ENCODE data around the gene DHH. TPM values are rescaled to one million over a fixed set of nuclear protein-coding genes. Genes with fewer than 3 reads are reported as not detected.

Gene DHH
- total and polyA plus RNA-seq, 9 of the 15 experiments (the other 6 are each of a cell fraction or from before 2014, with no cell fraction given), result 0.07 to 2.6 (median 0.54) TPM

GRCh38 chr12:49089821-49090773, 4.5 kb downstream of the DHH start (continued):
- TF ChIP-seq CBX8 (IDR thresholded peaks at IDR 0.05; ENCODE audit: borderline replicate concordance, extremely low read depth, low read depth, low read length, poor library complexity, severe bottlenecking) (no peak), UBTF (IDR thresholded peaks at IDR 0.05; ENCODE audit: borderline replicate concordance in 1 of 2, low read depth in 2 of 2, low read length in 2 of 2) (peak; percentile 96 to 97; a peak in 3 of 4 replicates), TARDBP (IDR thresholded peaks at IDR 0.05) (0 out of 2 replicates have a peak, but pooled peaks have one; percentile 18), NRF1 (conservative IDR thresholded peaks at IDR 0.05 in 1 of 2, IDR thresholded peaks at IDR 0.05 in 1 of 2) (peak; percentile 64 to 70), SMAD4 (CRISPR knock-in tag; conservative IDR thresholded peaks at IDR 0.05) (peak; percentile 85), FOXP1 (CRISPR knock-in tag; IDR thresholded peaks at IDR 0.05) (no peak), ZNF444 (CRISPR knock-in tag; IDR thresholded peaks at IDR 0.05) (no peak), KDM5B (IDR thresholded peaks at IDR 0.05; ENCODE audit: insufficient replicate concordance, low read depth, low read length) (no peak), MTA1 (IDR thresholded peaks at IDR 0.05; ENCODE audit: borderline replicate concordance) (peak; percentile 43; the same call in 1 of the 2 replicates), RCOR1 (IDR thresholded peaks at IDR 0.05; ENCODE audit: borderline replicate concordance in 1 of 2, low read depth in 2 of 2, low read length in 2 of 2) (peak; percentile 89 to 97), KDM2B (CRISPR knock-in tag; IDR thresholded peaks at IDR 0.05) (peak; percentile 29), THAP12 (CRISPR knock-in tag; IDR thresholded peaks at IDR 0.05) (0 out of 2 replicates have a peak, but pooled peaks have one; percentile 23), ZBTB26 (CRISPR knock-in tag; IDR thresholded peaks at IDR 0.05) (no peak), NEUROD1 (IDR thresholded peaks at IDR 0.05; ENCODE audit: borderline replicate concordance, low read depth, low read length, partially characterized antibody) (no peak), NR3C1 (CRISPR knock-in tag; IDR thresholded peaks at IDR 0.05) (peak; percentile 14; the same call in 1 of the 2 replicates), PHTF2 (CRISPR knock-in tag; IDR thresholded peaks at IDR 0.05) (no peak), ZNF584 (CRISPR knock-in tag; IDR thresholded peaks at IDR 0.05; ENCODE audit: low read depth) (no peak), NCOR1 (IDR thresholded peaks at IDR 0.05) (peak; percentile 90), NFIC (IDR thresholded peaks at IDR 0.05) (peak; percentile 77), KAT7 (CRISPR knock-in tag; IDR thresholded peaks at IDR 0.05; ENCODE audit: borderline replicate concordance) (peak; percentile 82; the same call in 1 of the 2 replicates), BCL6 (CRISPR knock-in tag; IDR thresholded peaks at IDR 0.05) (no peak), CBFB (CRISPR knock-in tag; IDR thresholded peaks at IDR 0.05) (no peak)
